GM13976 (cell line): ENCODE results near the gene SOS2.
"Not testable (repeated sequence)": the region's sequence is repeated elsewhere in the genome, so short reads cannot be mapped to it uniquely, and the experiment has no call there.

Experiments
- DNase-seq: peaks from one replicate; pipeline ENCODE4 v3.0.0; 2012; ENCODE audit warnings: low spot score
- CTCF ChIP-seq: IDR thresholded peaks from 2 replicates; pipeline ENCODE4 v1.5.1; 2012; ENCODE audit warnings: borderline replicate concordance, mild to moderate bottlenecking; ENCODE audit not compliant: insufficient read depth; ENCODE audit errors: extremely low read depth, missing control alignments, control extremely low read depth
- in situ Hi-C: fragments of 300-500 bp; cut with MboI; formaldehyde crosslinking; loops from one replicate; pipeline ENCODE4 v1.12.0; 2022; ENCODE audit warnings: low sequenced_read_pairs, mixed read lengths, inconsistent platforms; ENCODE audit not compliant: unreplicated experiment

SOS2 gene

GRCh38 chr14:50082784-50083466, 148.5 kb downstream of the SOS2 start:
- TF ChIP-seq CTCF, result no peak
- in situ Hi-C loops, result loop anchor here (10.0 kb wide), 1 partner anchor 188 kb away; the partner anchor contains the start of gene ARF6
- peak; percentile 81 for DNase-seq

DNA sequence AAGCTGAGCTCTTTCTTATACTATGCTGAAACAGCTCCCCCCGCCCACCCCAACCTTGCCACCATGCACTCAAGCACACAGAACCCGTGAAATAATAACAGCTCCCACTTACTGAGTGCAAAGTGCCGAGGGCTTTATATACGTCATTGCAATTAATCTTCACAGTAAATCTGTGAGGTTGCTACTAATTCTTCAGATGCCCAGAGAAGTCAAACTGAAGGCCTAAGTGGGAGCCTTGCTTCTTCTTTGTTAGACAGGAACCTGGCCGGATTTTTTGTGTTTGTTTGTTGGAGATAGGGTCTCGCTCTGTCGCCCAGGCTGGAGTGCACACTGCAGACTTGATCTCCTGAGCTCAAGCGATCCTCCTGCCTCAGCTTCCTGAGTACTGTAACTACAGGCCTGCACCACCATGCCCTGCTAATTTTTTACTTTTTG, 149.1 kb downstream of the SOS2 start:
- DNase-seq, result no peak
- no peak for TF ChIP-seq CTCF
- in situ Hi-C loops, result loop anchor here (10.0 kb wide), 1 partner anchor 188 kb away; the partner anchor contains the start of gene ARF6

DNA sequence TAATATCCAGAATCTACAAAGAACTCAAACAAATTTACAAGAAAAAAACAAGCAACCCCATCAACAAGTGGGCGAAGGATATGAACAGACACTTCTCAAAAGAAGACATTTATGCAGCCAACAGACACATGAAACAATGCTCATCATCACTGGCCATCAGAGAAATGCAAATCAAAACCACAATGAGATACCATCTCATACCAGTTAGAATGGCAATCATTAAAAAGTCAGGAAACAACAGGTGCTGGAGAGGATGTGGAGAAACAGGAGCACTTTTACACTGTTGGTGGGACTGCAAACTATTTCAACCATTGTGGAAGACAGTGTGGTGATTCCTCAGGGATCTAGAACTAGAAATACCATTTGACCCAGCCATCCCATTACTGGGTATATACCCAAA, 152.3 kb downstream of the SOS2 start:
- in situ Hi-C loops, result not testable (repeated sequence)

DNA sequence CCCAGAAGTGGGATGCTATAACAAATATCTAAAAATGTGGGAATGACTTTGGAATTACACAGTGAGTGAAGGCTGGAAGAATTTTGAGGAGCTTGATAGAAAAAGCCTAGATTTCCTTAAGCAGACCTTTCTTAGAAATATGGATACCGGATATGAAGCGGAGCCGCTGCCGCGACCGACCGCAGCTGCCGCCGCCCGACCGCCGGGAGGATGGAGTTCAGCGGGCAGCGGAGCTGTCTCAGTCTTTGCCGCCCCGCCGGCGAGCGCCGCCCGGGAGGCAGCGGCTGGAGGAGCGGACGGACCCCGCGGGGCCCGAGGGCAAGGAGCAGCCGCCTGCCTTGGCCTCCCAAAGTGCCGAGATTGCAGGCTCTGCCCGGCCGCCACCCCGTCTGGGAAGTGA, 157.7 kb downstream of the SOS2 start:
- in situ Hi-C loops, DNase-seq: not testable (repeated sequence)

More for the DNA sequence above, 152.3 kb downstream of the SOS2 start:
- DNase-seq, result not testable (repeated sequence)

- in situ Hi-C loops, result no loop called here
- TF ChIP-seq CTCF, result no peak
- DNase-seq, result no peak
These were observed 159.0 kb downstream of the SOS2 start for GRCh38 chr14:50072395-50072794.

DNA sequence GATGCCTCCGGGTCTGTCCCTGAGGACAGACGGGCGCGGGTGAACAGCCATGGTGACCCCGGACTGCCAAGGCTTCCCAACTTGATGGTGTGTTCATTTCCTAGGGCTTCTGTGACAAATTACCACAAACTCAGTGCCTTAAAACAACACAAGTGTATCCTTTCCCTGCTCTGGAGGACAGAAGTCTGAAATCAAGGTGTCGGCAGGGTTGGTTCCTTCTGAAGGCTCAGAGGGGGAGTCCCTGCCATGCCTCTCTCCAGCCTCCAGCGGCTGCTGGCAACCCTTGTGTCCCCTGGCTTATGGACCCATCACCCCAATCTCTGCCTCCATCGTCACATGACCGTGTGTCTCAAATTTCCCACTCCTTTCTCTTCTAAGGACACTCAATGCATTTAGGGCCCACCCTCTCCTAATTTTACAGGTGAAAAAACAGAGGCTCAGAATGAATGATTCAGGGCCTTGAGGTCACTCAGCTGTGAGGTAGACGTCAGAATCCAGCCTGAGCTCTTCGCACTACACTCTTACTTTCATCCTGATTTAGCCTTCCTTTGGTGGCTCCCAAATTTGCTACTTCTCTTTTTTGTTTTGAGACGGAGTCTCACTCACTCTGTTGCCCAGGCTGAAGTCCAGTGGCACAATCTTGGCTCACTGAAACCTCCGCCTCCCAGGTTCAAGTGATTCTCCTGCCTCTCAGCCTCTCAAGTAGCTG, 160.4 kb downstream of the SOS2 start:
- in situ Hi-C loops, result no loop called here
- DNase-seq, result no peak
- TF ChIP-seq CTCF, result no peak

- in situ Hi-C loops, result no loop called here
- no peak for DNase-seq
- no peak for TF ChIP-seq CTCF
These were observed 161.1 kb downstream of the SOS2 start for GRCh38 chr14:50070230-50070629.
